Measurements from ENCODE around the gene PTTG1.

Gene PTTG1

GRCh38 chr5:160445751-160446150 lies 24.1 kb downstream of the PTTG1 start:
- H3K36me3 ChIP-seq (replicated peaks in 1 of 2; ENCODE audit: control insufficient read depth in 2 of 2, insufficient read depth in 2 of 2, low read length in 2 of 2), result no peaks in the 10 kb centered on the region
- H3K9ac ChIP-seq (ENCODE audit: low read depth, low read length, poor library complexity), result no peak overlapping the region
- no peak overlapping the region for H3K4me2 ChIP-seq (ENCODE audit: insufficient read depth, low read length, poor library complexity, severe bottlenecking)
- H3K27ac ChIP-seq (replicated peaks; ENCODE audit: low read length), result no peak overlapping the region
- no peak overlapping the region for H2AK5ac ChIP-seq (ENCODE audit: low read depth, low read length)
- H3K23ac ChIP-seq (ENCODE audit: low read depth, low read length, poor library complexity), result no peak overlapping the region
- H2BK12ac ChIP-seq (ENCODE audit: low read length), result no peak overlapping the region
- peaks cover 4 to 5% of the 10 kb centered on the region in 2 donors for H3K4me1 ChIP-seq (ENCODE audit: control insufficient read depth in 2 of 2, insufficient read depth in 1 of 2, low read depth in 1 of 2, low read length in 2 of 2)
- no peak overlapping the region for H3K4ac ChIP-seq (ENCODE audit: low read length)
- H3K14ac ChIP-seq (ENCODE audit: low read length), result no peak overlapping the region
- no peaks in the 10 kb centered on the region for H3K9me3 ChIP-seq (replicated peaks in 1 of 2; ENCODE audit: control insufficient read depth in 2 of 2, insufficient read depth in 1 of 2, low read depth in 1 of 2, low read length in 2 of 2)
- no peak overlapping the region for H4K8ac ChIP-seq (ENCODE audit: low read depth, low read length)
- no peaks in the 10 kb centered on the region for H3K79me1 ChIP-seq (ENCODE audit: low read depth, low read length)
- no peak for DNase-seq (ENCODE audit: low spot score)
- H3K27me3 ChIP-seq (ENCODE audit: control insufficient read depth in 3 of 3, insufficient read depth in 3 of 3, low read depth in 1 of 3, low read length in 3 of 3), result no peaks in the 10 kb centered on the region
- no peak overlapping the region for H2BK5ac ChIP-seq (ENCODE audit: low read length)
- H4K91ac ChIP-seq (ENCODE audit: low read depth, low read length, poor library complexity), result no peak overlapping the region
- H3K18ac ChIP-seq (ENCODE audit: low read length), result no peak overlapping the region
- no peak overlapping the region for H2AFZ ChIP-seq (ENCODE audit: low read length)
- H2BK120ac ChIP-seq (ENCODE audit: low read depth, low read length), result no peak overlapping the region
- no peak overlapping the region for H2BK15ac ChIP-seq (ENCODE audit: low read length)
- no peak overlapping the region for H3K4me3 ChIP-seq (ENCODE audit: low read length in 2 of 2)

- Histone ChIP-seq H3K27me3 (ENCODE audit: control insufficient read depth in 3 of 3, insufficient read depth in 3 of 3, low read depth in 1 of 3, low read length in 3 of 3) (no peaks in the 10 kb centered on the region), H3K79me1 (ENCODE audit: low read depth, low read length) (no peaks in the 10 kb centered on the region), H3K9me3 (replicated peaks in 1 of 2; ENCODE audit: control insufficient read depth in 2 of 2, insufficient read depth in 1 of 2, low read depth in 1 of 2, low read length in 2 of 2) (no peaks in the 10 kb centered on the region), H3K4me1 (ENCODE audit: control insufficient read depth in 2 of 2, insufficient read depth in 1 of 2, low read depth in 1 of 2, low read length in 2 of 2) (no peaks in the 10 kb centered on the region), H3K4ac (ENCODE audit: low read length) (no peak overlapping the region), H3K4me3 (ENCODE audit: low read length in 2 of 2) (no peak overlapping the region), H4K91ac (ENCODE audit: low read depth, low read length, poor library complexity) (no peak overlapping the region), H3K27ac (replicated peaks; ENCODE audit: low read length) (no peak overlapping the region), H4K8ac (ENCODE audit: low read depth, low read length) (no peak overlapping the region), H3K4me2 (ENCODE audit: insufficient read depth, low read length, poor library complexity, severe bottlenecking) (no peak overlapping the region), H3K14ac (ENCODE audit: low read length) (no peak overlapping the region), H2BK12ac (ENCODE audit: low read length) (no peak overlapping the region), H3K9ac (ENCODE audit: low read depth, low read length, poor library complexity) (no peak overlapping the region), H3K18ac (ENCODE audit: low read length) (no peak overlapping the region), H2BK5ac (ENCODE audit: low read length) (no peak overlapping the region), H2BK15ac (ENCODE audit: low read length) (no peak overlapping the region), H2BK120ac (ENCODE audit: low read depth, low read length) (no peak overlapping the region), H3K23ac (ENCODE audit: low read depth, low read length, poor library complexity) (no peak overlapping the region), H3K36me3 (replicated peaks in 1 of 2; ENCODE audit: control insufficient read depth in 2 of 2, insufficient read depth in 2 of 2, low read length in 2 of 2) (no peaks in the 10 kb centered on the region), H2AFZ (ENCODE audit: low read length) (no peak overlapping the region), H2AK5ac (ENCODE audit: low read depth, low read length) (no peak overlapping the region)
- no peak for DNase-seq (ENCODE audit: low spot score)
- no CpG with 5 or more reads among the region's 1 CpG for WGBS, 2 donors (ENCODE audit: extremely low coverage in 2 of 2, insufficient read length in 2 of 2, insufficient replicate concordance in 1 of 2)
Observed at GRCh38 chr5:160448886-160449285, 27.2 kb downstream of the PTTG1 start.

- H2AK5ac ChIP-seq (ENCODE audit: low read depth, low read length), result no peak overlapping the region
- no peak overlapping the region for H3K4ac ChIP-seq (ENCODE audit: low read length)
- H3K27ac ChIP-seq (replicated peaks; ENCODE audit: low read length), result no peak overlapping the region
- no peaks in the 10 kb centered on the region for H3K36me3 ChIP-seq (replicated peaks in 1 of 2; ENCODE audit: control insufficient read depth in 2 of 2, insufficient read depth in 2 of 2, low read length in 2 of 2)
- no peak overlapping the region for H2BK15ac ChIP-seq (ENCODE audit: low read length)
- no peak overlapping the region for H3K4me3 ChIP-seq (ENCODE audit: low read length in 2 of 2)
- no peak for DNase-seq (ENCODE audit: low spot score)
- H3K27me3 ChIP-seq (ENCODE audit: control insufficient read depth in 3 of 3, insufficient read depth in 3 of 3, low read depth in 1 of 3, low read length in 3 of 3), result no peaks in the 10 kb centered on the region
- no CpG with 5 or more reads among the region's 3 CpGs for WGBS, 2 donors (ENCODE audit: extremely low coverage in 2 of 2, insufficient read length in 2 of 2, insufficient replicate concordance in 1 of 2)
- H3K14ac ChIP-seq (ENCODE audit: low read length), result no peak overlapping the region
- no peak overlapping the region for H2BK5ac ChIP-seq (ENCODE audit: low read length)
- H4K91ac ChIP-seq (ENCODE audit: low read depth, low read length, poor library complexity), result no peak overlapping the region
- no peak overlapping the region for H2BK12ac ChIP-seq (ENCODE audit: low read length)
- H4K8ac ChIP-seq (ENCODE audit: low read depth, low read length), result no peak overlapping the region
- no peaks in the 10 kb centered on the region for H3K9me3 ChIP-seq (replicated peaks in 1 of 2; ENCODE audit: control insufficient read depth in 2 of 2, insufficient read depth in 1 of 2, low read depth in 1 of 2, low read length in 2 of 2)
- H2AFZ ChIP-seq (ENCODE audit: low read length), result no peak overlapping the region
- H2BK120ac ChIP-seq (ENCODE audit: low read depth, low read length), result no peak overlapping the region
- no peak overlapping the region for H3K18ac ChIP-seq (ENCODE audit: low read length)
- H3K23ac ChIP-seq (ENCODE audit: low read depth, low read length, poor library complexity), result no peak overlapping the region
- H3K9ac ChIP-seq (ENCODE audit: low read depth, low read length, poor library complexity), result no peak overlapping the region
- no peaks in the 10 kb centered on the region for H3K4me1 ChIP-seq (ENCODE audit: control insufficient read depth in 2 of 2, insufficient read depth in 1 of 2, low read depth in 1 of 2, low read length in 2 of 2)
- H3K79me1 ChIP-seq (ENCODE audit: low read depth, low read length), result no peaks in the 10 kb centered on the region
- no peak overlapping the region for H3K4me2 ChIP-seq (ENCODE audit: insufficient read depth, low read length, poor library complexity, severe bottlenecking)
Observed at GRCh38 chr5:160449458-160449857, 27.8 kb downstream of the PTTG1 start.

DNA sequence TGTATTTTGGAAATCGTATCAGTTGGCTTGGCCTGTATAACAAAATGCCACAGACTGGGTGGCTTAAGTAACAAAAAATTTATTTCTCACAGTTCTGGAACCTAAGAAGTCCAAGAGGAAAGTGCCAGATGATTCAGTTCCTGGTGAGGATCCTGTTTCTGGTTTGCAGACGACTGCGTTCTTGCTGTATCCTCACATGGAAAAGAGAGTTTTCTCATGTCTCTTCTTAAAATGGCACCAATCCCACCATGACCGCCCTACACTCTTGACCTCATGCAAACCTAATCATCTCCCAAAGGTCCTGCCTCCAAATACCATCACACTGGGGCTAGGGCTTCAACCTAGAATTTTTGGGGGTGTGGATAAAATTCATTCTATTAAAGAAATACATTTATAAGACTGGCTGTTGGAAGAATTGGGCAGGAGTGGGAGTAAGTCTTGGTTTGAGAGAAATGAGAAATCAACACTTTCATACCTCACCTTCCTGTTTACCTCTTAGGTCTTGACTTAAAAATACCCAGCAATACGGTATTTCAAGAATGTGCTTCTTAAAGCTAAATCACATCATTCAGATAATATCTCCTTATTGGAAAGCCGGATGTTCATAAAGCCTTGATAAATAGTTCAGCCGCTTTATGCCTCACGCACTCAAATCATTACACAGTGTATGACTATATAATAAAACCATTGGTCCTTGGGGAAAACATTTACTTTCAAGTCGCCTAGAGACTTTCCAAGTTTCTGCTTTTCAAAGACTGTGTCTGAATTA lies 28.7 kb downstream of the PTTG1 start:
- no peaks in the 10 kb centered on the region for H3K27me3 ChIP-seq (ENCODE audit: control insufficient read depth in 3 of 3, insufficient read depth in 3 of 3, low read depth in 1 of 3, low read length in 3 of 3)
- H2AK5ac ChIP-seq (ENCODE audit: low read depth, low read length), result no peak overlapping the region
- H4K91ac ChIP-seq (ENCODE audit: low read depth, low read length, poor library complexity), result no peak overlapping the region
- no peaks in the 10 kb centered on the region for H3K79me1 ChIP-seq (ENCODE audit: low read depth, low read length)
- H3K9me3 ChIP-seq (replicated peaks in 1 of 2; ENCODE audit: control insufficient read depth in 2 of 2, insufficient read depth in 1 of 2, low read depth in 1 of 2, low read length in 2 of 2), result no peaks in the 10 kb centered on the region
- no peaks in the 10 kb centered on the region for H3K36me3 ChIP-seq (replicated peaks in 1 of 2; ENCODE audit: control insufficient read depth in 2 of 2, insufficient read depth in 2 of 2, low read length in 2 of 2)
- H4K8ac ChIP-seq (ENCODE audit: low read depth, low read length), result no peak overlapping the region
- no peak overlapping the region for H2BK15ac ChIP-seq (ENCODE audit: low read length)
- H3K4ac ChIP-seq (ENCODE audit: low read length), result no peak overlapping the region
- H3K14ac ChIP-seq (ENCODE audit: low read length), result no peak overlapping the region
- H2BK5ac ChIP-seq (ENCODE audit: low read length), result no peak overlapping the region
- H3K4me3 ChIP-seq (ENCODE audit: low read length in 2 of 2), result no peak overlapping the region
- no peak overlapping the region for H2BK12ac ChIP-seq (ENCODE audit: low read length)
- DNase-seq (ENCODE audit: low spot score), result no peak
- no peak overlapping the region for H2AFZ ChIP-seq (ENCODE audit: low read length)
- no peak overlapping the region for H3K9ac ChIP-seq (ENCODE audit: low read depth, low read length, poor library complexity)
- WGBS, 2 donors (ENCODE audit: extremely low coverage in 2 of 2, insufficient read length in 2 of 2, insufficient replicate concordance in 1 of 2), result no CpG with 5 or more reads among the region's 9 CpGs
- no peaks in the 10 kb centered on the region for H3K4me1 ChIP-seq (ENCODE audit: control insufficient read depth in 2 of 2, insufficient read depth in 1 of 2, low read depth in 1 of 2, low read length in 2 of 2)
- no peak overlapping the region for H3K27ac ChIP-seq (replicated peaks; ENCODE audit: low read length)
- H3K18ac ChIP-seq (ENCODE audit: low read length), result no peak overlapping the region
- H3K23ac ChIP-seq (ENCODE audit: low read depth, low read length, poor library complexity), result no peak overlapping the region
- no peak overlapping the region for H2BK120ac ChIP-seq (ENCODE audit: low read depth, low read length)
- no peak overlapping the region for H3K4me2 ChIP-seq (ENCODE audit: insufficient read depth, low read length, poor library complexity, severe bottlenecking)
